ENCODE data around the gene PRPF4.

- TF ChIP-seq POLR2A (IDR thresholded peaks at IDR 0.05): no peak
- TF ChIP-seq CTCF (IDR thresholded peaks at IDR 0.05): no peak
- TF ChIP-seq POLR2AphosphoS5 (IDR thresholded peaks at IDR 0.05; ENCODE audit: insufficient read depth in 1 of 2, low read depth in 1 of 2): no peak
Measured at GRCh38 chr9:113255438-113255837, 20.0 kb upstream of the PRPF4 start.

Data from vagina (tissue), 2 donors.